Hematopoietic multipotent progenitor cell treated with erythropoietin and hydrocortisone succinate and interleukin-3 and kit ligand, for 15 days (in vitro differentiated cells): ENCODE data around the gene LRRFIP1.

Source experiments
- DNase-seq: peaks from one replicate; pipeline ENCODE4 v3.0.0-alpha.2; 2015; ENCODE audit warnings: low spot score

LRRFIP1 gene

DNA sequence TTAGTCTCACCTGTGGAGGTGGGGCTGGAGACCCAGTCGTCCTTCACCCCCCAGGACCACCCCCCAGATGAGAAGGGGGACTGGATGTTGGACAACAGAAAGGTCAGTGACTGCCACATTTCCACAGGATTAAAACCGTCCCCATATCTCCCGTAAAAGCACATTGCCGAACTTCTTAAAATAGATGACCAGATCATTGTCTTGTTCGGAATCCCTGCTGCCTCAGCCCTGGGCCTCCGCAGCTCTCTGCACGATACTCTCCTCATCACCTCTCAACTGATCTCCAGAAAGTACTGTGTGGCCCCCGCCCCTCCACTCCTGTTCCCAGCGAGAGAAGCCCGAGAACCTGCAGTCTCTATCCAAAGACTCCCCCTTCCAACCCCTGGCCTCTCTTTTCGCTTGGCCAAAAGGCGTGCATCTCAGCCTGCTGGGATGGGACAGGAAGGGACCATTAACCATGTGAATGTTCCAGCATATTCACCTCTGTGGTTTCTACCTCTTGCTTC, 13.2 kb downstream of the LRRFIP1 start:
- no peak for DNase-seq

DNA sequence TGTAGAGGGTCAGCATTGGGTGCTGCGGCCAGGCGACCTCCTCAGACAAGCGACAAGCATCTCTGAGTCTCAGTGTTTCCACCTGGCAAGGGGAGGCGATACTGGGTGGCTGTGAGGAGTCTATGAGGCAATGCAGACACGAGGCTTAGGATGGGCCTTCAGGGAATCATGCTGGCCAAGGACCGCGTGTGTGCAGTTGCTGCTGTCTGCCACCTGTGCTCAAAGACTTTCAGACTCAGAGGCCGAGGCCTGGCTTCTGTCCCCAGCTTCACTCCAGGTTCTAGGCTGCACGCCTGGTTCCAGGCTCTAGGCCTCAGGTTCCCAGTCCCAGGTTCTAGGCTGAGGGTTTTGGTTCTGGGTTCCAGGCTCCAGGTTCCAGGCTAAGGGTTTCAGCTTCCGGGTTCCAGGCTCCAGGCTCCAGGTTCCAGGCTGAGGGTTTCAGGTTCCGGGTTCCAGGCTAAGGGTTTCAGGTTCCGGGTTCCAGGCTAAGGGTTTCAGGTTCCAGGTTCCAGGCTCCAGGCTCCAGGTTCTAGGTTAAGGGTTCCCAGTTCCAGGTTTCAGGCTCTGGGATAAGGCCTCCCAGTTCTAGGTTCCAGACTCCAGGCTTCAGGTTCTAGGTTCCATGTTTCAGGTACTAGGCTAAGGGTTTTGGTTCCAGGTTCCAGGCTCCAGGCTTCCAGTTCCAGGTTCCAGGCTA, 14.8 kb downstream of the LRRFIP1 start:
- no peak for DNase-seq

- no peak for DNase-seq
Observed at GRCh38 chr2:237643066-237643465, 15.7 kb downstream of the LRRFIP1 start.

GRCh38 chr2:237643582-237644380, 16.4 kb downstream of the LRRFIP1 start:
- DNase-seq: no peak

DNA sequence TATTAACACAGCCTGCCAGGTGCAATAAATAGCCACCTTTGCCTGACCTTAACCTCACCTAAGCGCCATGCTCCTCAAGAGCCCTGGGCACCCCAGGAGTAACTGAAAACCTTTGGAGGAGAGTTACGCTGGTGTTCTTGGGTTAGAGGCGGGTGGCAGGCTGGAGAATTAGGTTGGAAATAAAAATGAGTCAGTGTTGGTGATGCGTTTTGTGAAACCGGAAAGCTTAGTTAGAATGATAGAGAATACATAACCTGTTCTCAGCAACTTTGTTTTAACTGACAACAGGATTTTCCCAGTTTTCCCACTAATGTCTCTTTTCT, 17.0 kb downstream of the LRRFIP1 start:
- no peak for DNase-seq

DNA sequence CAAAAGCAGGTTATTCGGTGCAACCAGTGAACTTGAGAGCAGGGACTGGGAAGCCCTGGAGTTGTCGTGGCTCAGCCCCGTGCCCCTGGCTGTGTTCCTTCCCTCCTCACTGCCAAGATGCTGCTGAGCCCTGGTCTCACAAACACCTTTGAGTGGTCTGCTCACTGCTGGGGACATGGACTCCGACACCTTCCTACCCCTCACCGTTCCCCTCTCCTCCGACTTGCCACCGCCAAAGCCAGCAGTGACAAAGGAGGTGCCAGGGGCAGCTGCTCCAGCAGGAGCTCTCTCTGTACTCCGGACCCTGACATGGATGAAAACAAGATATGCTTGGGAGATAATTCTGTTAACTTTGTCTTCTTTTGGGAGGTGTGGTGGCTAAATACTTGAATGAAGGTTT, 17.9 kb downstream of the LRRFIP1 start:
- no peak for DNase-seq

DNA sequence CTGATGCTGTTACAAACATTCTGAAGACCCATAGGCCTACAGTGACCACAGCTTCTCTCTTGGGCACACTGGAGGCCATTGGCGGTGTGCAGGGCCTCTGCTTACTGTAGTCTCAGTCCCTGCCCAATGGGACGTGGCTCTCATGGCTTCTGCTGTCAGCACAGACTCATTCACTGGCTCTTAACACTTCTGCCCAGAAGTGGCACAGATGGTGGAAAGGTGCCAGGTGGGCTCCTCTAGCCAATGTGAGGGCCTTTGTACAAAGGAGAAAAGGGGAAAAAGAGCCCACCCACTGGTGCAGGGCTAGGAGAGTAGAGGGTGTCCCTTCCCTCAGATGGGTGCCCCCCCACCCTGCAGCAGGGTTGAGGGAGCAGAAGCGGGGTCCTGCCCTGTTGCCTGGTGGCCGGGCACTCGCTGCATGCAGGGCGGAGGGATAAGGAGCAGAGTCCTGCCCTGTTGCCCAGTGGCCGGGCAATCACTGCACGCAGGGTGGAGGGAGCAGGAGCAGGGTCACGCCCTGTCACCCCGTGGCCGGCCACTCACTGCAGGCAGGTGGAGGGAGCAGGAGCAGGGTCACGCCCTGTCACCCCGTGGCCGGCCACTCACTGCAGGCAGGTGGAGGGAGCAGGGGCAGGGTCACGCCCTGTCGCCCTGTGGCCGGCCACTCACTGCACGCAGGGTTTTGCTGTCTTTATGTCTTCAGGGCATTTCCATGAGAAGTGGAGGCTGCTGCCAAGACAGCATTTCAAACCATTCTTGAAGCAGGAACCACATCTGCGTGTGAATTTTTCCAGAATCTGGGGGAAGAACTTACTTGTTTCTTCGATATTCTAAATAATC, 20.0 kb downstream of the LRRFIP1 start:
- DNase-seq: no peak

GRCh38 chr2:237648016-237648381, 20.6 kb downstream of the LRRFIP1 start:
- no peak for DNase-seq

- no peak for DNase-seq
Observed at GRCh38 chr2:237649541-237650454, 22.4 kb downstream of the LRRFIP1 start.

GRCh38 chr2:237650455-237650850, 23.1 kb downstream of the LRRFIP1 start:
- no peak for DNase-seq

- DNase-seq: no peak
Observed at GRCh38 chr2:237651761-237652160, 24.4 kb downstream of the LRRFIP1 start.

- no peak for DNase-seq
Observed at GRCh38 chr2:237652181-237652580, 24.8 kb downstream of the LRRFIP1 start.

DNA sequence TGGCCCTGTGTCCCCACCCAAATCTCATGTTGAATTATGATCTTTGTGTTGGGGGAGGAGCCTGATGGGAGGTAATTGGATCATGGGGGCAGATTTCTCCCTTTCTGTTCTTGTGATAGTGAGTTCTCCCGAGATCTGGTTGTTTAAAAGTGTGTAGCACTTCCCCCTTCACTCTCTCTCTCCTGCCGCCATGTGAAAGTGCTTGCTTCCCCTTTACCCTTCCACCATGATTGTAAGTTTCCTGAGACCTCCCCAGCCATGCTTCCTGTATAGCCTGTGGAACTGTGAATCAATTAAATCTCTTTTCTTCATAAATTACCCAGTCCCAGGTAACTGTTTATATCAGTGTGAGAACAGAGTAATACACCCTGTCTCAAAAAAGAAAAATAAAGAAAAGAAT, 25.5 kb downstream of the LRRFIP1 start:
- no peak for DNase-seq

- DNase-seq: no peak
Observed at GRCh38 chr2:237653776-237654558, 26.6 kb downstream of the LRRFIP1 start.

- DNase-seq: no peak
Observed at GRCh38 chr2:237657063-237657462, 29.7 kb downstream of the LRRFIP1 start.

DNA sequence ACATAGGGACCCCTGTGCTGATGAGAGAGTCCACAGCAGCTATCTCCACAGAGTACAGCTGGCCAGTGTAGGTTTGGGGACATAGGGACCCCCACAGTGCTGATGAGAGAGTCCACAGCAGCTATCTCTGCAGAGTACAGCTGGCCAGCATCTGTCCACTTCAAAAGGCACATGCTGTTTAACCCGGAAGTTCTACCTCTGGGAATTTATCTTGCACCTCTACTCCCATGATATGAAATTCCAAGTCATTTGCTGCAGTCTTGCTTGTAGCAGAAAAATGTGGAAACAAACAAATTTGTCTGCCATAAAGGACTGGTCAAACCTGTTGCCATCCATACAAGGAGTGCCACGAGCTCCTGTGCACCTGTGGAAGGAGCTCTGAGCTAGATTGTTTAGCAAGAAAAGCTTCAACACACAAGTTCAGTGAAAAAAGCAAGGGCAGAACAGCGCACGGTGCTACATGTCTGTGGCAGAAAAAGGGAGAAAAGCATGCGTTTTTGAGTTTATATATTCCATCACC, 33.1 kb downstream of the LRRFIP1 start:
- no peak for DNase-seq

DNA sequence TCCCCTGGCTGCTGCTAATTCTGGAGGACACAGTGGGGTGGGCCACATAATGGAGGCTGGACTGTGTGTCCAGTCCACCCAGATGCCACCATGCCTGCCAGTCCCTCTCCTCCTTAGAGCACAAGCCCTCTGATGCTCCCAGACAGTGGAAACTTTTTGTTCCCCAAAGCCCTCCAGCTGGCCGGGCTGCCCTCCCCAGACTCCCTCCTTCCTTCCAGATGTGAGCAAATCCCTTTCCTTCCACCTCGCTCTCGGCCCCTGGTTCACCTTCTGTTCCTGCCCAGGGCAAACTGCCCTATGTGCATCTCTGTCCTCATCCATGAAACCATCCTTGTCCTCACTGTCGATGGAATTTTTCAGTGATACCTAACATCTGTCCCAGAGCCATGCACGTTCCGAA, 33.9 kb downstream of the LRRFIP1 start:
- DNase-seq: no peak

DNA sequence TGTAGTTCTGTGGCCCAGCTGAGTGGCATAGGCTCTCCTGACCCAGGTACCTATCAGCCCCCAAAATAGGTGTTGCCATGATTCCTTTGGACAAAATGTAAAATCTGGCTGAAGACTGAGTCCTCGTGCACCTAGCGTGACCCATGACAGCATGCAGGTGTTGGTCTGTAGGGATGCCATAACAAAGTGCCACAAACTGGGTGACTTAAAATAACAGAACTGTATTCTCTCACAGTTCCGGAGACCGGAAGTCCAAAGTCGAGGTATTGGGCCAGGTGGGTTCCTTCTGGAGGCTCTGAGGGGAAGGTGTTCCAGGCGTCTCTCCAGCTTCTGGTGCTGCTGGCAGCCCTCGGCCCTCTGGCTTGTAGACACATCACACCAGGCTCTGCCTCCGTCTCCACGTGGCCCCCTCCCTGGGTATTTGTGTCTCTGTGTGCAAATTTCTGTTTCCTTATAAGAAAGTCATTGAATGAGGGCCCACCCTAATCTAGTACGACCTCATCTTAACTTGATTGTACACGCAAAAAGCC, 34.5 kb downstream of the LRRFIP1 start:
- DNase-seq: no peak

DNA sequence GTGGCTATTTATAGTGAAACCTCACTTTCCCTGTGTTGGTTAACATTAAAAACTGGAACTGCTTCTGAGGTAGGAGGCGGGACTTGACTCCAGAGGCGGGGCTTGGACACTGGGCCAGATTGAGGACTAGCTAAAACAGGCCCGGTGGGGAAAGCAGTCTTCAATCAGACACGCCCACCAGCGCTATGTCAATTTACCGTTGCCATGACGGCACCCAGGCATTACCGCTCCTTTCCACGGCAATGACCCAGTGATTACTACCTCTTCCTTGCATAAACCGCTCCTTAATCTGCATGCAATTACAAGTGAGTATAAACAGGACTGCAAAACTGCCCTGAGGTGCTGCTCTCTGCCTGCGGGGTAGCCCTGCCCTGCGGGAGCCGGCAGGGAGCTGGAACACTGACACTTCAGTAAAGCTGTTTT, 35.3 kb downstream of the LRRFIP1 start:
- no peak for DNase-seq

- DNase-seq: no peak
Observed at GRCh38 chr2:237663517-237664110, 36.2 kb downstream of the LRRFIP1 start.
